Epithelial cell of proximal tubule (primary cell): ENCODE measurements around the gene SNED1. TPM values are rescaled to one million over a fixed set of nuclear protein-coding genes. Genes with fewer than 3 reads are reported as not detected.

ENCODE experiments used
- DNase-seq: peaks from one replicate; pipeline ENCODE4 v3.0.0-alpha.2; 2011; ENCODE audit warnings: low read depth
- H3K4me3 ChIP-seq: 2 replicates; pipeline ENCODE4 v1.5.1; 2011; ENCODE audit warnings: low read depth, mild to moderate bottlenecking, low read length
- CTCF ChIP-seq: conservative IDR thresholded peaks from 2 replicates; pipeline ENCODE4 v1.5.1; 2012; ENCODE audit warnings: low read depth, mild to moderate bottlenecking, low read length
- total RNA-seq: library from RNA; depleted of rRNA; stranded (reverse); fragments of >200 nt; gene quantifications from 2 replicates; pipeline ENCODE4 v1.2.3, GENCODE V29; 2015

Gene SNED1
- total RNA-seq, 1 donor from 2014 or later, result 0.29 TPM

GRCh38 chr2:240953426-240954410, 44.7 kb upstream of the SNED1 start:
- H3K4me3 ChIP-seq, result no peak overlapping the region
- TF ChIP-seq CTCF, result no peak

GRCh38 chr2:240954436-240955305, 43.7 kb upstream of the SNED1 start:
- TF ChIP-seq CTCF, result no peak
- H3K4me3 ChIP-seq, result no peak overlapping the region
- no peak for DNase-seq

More at GRCh38 chr2:240953426-240954410, 44.7 kb upstream of the SNED1 start:
- no peak for DNase-seq

GRCh38 chr2:240955306-240956170, 42.9 kb upstream of the SNED1 start:
- TF ChIP-seq CTCF, result no peak
- no peak overlapping the region for H3K4me3 ChIP-seq
- no peak for DNase-seq

- no peak overlapping the region for H3K4me3 ChIP-seq
- TF ChIP-seq CTCF, result no peak
- no peak for DNase-seq
These were observed 42.1 kb upstream of the SNED1 start for GRCh38 chr2:240956171-240956934.

GRCh38 chr2:240956935-240957655, 41.3 kb upstream of the SNED1 start:
- no peak for DNase-seq
- TF ChIP-seq CTCF, result no peak
- H3K4me3 ChIP-seq, result no peak overlapping the region
